GM18511 (cell line): ENCODE measurements around the gene SDR39U1.

Experiments used
- ATAC-seq: cut with Tn5 transposase; IDR thresholded peaks from one replicate; pipeline ENCODE4 v1.9.1; 2021; ENCODE audit warnings: mild to moderate bottlenecking, moderate library complexity; ENCODE audit not compliant: unreplicated experiment

The SDR39U1 gene

GRCh38 chr14:24430143-24430681, 12.4 kb downstream of the SDR39U1 start:
- peak; percentile 77 for ATAC-seq

GRCh38 chr14:24429395-24430142, 13.0 kb downstream of the SDR39U1 start, which contains the start of the genes CBLN3 and KHNYN:
Gene CBLN3 (minus strand): TSS chr14:24429668. CDS start chr14:24429054, 614 bp downstream.
Gene KHNYN (plus strand): TSS chr14:24429954. CDS start chr14:24430731, 777 bp downstream.
- peak; percentile 88 for ATAC-seq

GRCh38 chr14:24428628-24429394, 13.8 kb downstream of the SDR39U1 start:
- ATAC-seq = no peak

- ATAC-seq = no peak
Observed at GRCh38 chr14:24427537-24428508, 14.8 kb downstream of the SDR39U1 start.

GRCh38 chr14:24426912-24427536, 15.6 kb downstream of the SDR39U1 start:
- ATAC-seq = no peak

GRCh38 chr14:24426150-24426911, 16.2 kb downstream of the SDR39U1 start:
- ATAC-seq = no peak

- no peak for ATAC-seq
Observed at GRCh38 chr14:24425704-24426103, 16.9 kb downstream of the SDR39U1 start.

- ATAC-seq = no peak
Observed at GRCh38 chr14:24422694-24423601, 19.6 kb downstream of the SDR39U1 start.

GRCh38 chr14:24422261-24422660, 20.3 kb downstream of the SDR39U1 start:
- ATAC-seq = no peak

GRCh38 chr14:24418492-24418873, 24.1 kb downstream of the SDR39U1 start:
- no peak for ATAC-seq

- ATAC-seq = no peak
Observed at GRCh38 chr14:24417832-24418491, 24.6 kb downstream of the SDR39U1 start.

GRCh38 chr14:24416932-24417619, 25.5 kb downstream of the SDR39U1 start:
- no peak for ATAC-seq

- ATAC-seq = no peak
Observed at GRCh38 chr14:24416254-24416931, 26.2 kb downstream of the SDR39U1 start.

GRCh38 chr14:24415421-24416253, 26.9 kb downstream of the SDR39U1 start:
- ATAC-seq = no peak

- ATAC-seq = no peak
Observed at GRCh38 chr14:24414732-24415420, 27.7 kb downstream of the SDR39U1 start.
